ENCODE measurements around the gene CHST13.

The CHST13 gene

DNA sequence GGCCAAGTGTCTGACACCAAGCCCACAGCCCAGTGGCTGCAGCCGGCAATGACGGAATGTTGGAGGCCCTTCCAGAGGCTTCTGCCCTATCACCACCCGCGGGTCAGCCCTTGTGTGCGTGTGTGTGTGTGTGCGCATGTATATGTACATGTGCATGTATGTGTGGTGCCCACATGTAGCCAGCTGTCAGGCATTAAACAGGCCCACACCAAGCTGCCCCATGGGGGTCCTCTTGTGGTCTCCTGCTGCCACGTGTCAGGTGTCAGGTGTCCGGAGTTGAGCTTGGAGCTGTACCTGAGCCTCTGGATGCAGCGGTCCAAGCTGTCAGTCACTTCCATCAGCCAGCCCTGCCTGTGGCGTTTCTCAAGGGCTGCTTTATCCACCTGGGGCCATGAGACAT lies 20.3 kb upstream of the CHST13 start:
- TF ChIP-seq CTCF (IDR thresholded peaks at IDR 0.05; ENCODE audit: extremely low read depth, insufficient read depth, missing control alignments): no peak
- DNase-seq (ENCODE audit: low spot score): no peak
- in situ Hi-C loops (cut with MboI; ENCODE audit: low pct_unique_long_range_greater_than_20kb, low sequenced_read_pairs, unreplicated experiment): no loop called here

DNA sequence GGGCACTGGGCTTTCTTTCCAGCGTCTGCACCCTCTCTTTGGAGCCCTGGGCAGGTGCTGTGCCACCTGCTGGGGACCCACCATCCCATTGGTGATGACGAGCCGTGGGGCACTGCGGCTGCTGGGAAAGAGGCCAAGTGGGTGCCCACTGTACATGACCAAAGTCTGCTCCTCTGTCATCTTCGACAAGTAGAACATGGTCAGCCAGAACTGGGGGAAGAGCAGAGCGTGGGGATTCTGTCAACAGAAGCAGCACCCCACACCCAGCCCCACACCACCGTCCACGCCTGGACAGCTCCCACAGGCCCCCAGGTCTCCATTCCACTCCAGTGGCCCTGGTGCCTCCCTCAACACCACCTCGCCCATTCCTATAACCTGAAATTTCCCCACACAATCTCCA lies 16.1 kb upstream of the CHST13 start:
- DNase-seq (ENCODE audit: low spot score): no peak
- in situ Hi-C loops (cut with MboI; ENCODE audit: low pct_unique_long_range_greater_than_20kb, low sequenced_read_pairs, unreplicated experiment): no loop called here
- no peak for TF ChIP-seq CTCF (IDR thresholded peaks at IDR 0.05; ENCODE audit: extremely low read depth, insufficient read depth, missing control alignments)

GRCh38 chr3:126508564-126508964 lies 15.4 kb upstream of the CHST13 start:
- no peak for TF ChIP-seq CTCF (IDR thresholded peaks at IDR 0.05; ENCODE audit: extremely low read depth, insufficient read depth, missing control alignments)
- in situ Hi-C loops (cut with MboI; ENCODE audit: low pct_unique_long_range_greater_than_20kb, low sequenced_read_pairs, unreplicated experiment): no loop called here
- DNase-seq (ENCODE audit: low spot score): no peak

DNA sequence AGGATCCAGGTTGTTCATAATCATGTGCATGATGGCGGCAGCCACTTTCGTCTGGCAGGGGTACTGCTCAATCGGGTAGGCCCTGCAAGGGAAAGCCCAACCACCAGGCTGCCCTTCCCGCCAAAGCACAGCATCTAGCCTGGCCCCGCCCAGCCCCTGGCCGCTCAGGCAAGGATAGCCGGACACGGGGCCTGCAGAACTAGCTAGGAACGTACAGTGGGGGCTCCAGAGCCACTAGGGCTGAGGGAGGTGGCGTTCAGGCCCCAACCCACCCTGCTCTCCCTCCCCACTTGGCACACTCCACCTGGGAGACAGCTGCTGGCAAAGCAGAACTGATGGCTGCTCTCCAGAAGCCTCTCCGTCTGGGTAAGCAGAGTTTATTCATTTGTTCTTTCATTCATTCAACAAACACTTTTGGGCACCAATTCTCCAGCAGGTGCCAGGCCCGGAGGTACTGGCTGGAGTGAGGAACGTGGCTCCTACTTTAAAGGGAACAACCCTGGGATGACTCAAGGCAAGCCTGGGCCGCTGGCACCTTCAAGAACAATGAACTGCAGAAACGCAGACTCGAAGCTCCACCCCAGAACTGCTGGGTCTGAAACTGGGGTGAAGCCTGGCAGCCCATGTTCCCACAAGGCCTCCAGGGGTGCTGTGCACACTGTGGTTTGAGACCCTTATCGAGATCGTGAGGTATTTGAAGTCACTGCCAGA lies 14.2 kb upstream of the CHST13 start:
- no peak for DNase-seq (ENCODE audit: low spot score)
- in situ Hi-C loops (cut with MboI; ENCODE audit: low pct_unique_long_range_greater_than_20kb, low sequenced_read_pairs, unreplicated experiment): no loop called here
- TF ChIP-seq CTCF (IDR thresholded peaks at IDR 0.05; ENCODE audit: extremely low read depth, insufficient read depth, missing control alignments): no peak

- no peak for TF ChIP-seq CTCF (IDR thresholded peaks at IDR 0.05; ENCODE audit: extremely low read depth, insufficient read depth, missing control alignments)
- DNase-seq (ENCODE audit: low spot score): no peak
- in situ Hi-C loops (cut with MboI; ENCODE audit: low pct_unique_long_range_greater_than_20kb, low sequenced_read_pairs, unreplicated experiment): no loop called here
Measured at GRCh38 chr3:126510308-126510910, 13.5 kb upstream of the CHST13 start.

DNA sequence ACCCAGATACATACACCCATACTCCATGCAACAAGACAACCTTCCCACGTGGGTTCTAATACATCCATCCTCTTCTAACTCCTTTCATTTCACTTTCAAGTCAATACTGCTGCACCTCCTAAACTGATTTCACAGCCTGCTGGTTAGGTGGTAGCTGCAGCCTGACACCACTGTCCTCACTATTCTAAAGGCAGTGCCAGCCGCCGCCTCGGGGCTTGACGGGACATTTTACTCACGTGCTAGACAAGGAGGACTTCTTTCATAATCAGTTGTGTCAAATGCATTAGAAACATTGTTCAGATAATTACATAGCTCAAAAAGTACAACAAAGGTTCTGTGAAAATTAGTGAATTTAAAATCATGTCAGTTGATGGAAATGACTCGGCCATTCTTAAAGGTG lies 12.7 kb upstream of the CHST13 start:
- in situ Hi-C loops (cut with MboI; ENCODE audit: low pct_unique_long_range_greater_than_20kb, low sequenced_read_pairs, unreplicated experiment): no loop called here
- TF ChIP-seq CTCF (IDR thresholded peaks at IDR 0.05; ENCODE audit: extremely low read depth, insufficient read depth, missing control alignments): no peak
- no peak for DNase-seq (ENCODE audit: low spot score)
